Forelimb muscle (tissue), 1 donor: ENCODE data around the gene POTEC. TPM values are rescaled to one million over a fixed set of nuclear protein-coding genes. Genes with fewer than 3 reads are reported as not detected.
"Not testable (repeated sequence)": the region's sequence is repeated elsewhere in the genome, so short reads cannot be mapped to it uniquely, and the experiment has no call there.

ENCODE experiments used
- DNase-seq: peaks from one replicate; pipeline ENCODE4 v3.0.0-alpha.2; 2013; ENCODE audit warnings: low read depth
- polyA plus RNA-seq: library from polyadenylated mRNA; unstranded; fragments of 120-200 nt; gene quantifications from one replicate; pipeline ENCODE4 v1.2.1, GENCODE V29; 2013; ENCODE audit not compliant: insufficient read length

Gene POTEC
- not detected for polyA plus RNA-seq

DNA sequence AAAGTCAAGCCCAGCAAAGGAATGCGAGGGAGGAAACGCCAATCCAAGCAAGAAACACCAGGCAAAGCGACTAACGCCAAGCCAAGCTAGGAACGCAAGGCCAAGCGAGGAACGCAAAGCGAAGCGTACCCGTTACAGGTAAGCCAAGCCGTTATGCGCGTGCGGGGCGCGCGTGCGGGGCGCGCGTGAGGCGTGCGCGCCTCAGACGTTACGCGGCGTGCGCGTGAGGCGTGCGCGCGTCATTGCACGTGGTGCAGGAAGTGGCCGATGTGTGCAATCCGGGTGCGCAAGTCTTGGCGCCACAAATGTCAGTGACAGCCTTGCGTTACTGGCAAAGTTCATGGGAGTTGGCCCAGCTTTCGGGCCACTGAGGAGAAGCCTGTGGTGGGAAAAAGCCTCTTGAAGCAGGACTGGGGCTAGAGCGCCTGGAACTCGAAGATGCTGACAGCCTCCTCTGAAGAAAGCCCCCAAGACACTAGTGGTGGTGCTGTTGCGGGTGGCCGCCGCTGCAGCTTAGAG, at the start of gene POTEC:
Gene POTEC (minus strand): TSS at position 155 of the 519 bp plus-strand sequence. CDS start 454 bp downstream, outside the sequence.
- not testable (repeated sequence) for DNase-seq

GRCh38 chr18:14577971-14578370, 34.6 kb upstream of the POTEC start:
- no peak for DNase-seq

GRCh38 chr18:14559502-14559901, 16.1 kb upstream of the POTEC start:
- not testable (repeated sequence) for DNase-seq

GRCh38 chr18:14531659-14532058, 11.7 kb downstream of the POTEC start:
- DNase-seq: not testable (repeated sequence)

- DNase-seq: not testable (repeated sequence)
Measured at GRCh38 chr18:14510707-14511106, 32.7 kb downstream of the POTEC start.

DNA sequence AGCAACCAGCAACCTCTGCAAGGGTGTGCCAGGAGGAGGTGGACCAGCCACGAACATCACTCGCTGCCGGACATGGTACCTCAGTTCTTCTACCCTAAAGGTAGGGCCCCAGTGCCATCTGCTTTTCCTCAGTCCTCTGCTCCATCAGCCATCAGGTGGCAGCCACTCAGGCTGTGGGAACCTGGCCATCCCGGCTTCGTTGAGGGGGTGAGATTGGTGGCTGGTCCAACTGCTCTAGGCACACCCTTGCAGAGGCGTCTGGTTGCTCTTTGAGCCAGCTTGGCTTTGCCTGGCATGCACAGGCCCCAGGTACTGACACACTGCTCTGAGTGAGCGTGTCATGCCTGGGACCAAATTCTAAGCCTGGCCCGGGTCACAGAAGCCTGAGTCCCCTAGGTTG, 39.7 kb downstream of the POTEC start:
- DNase-seq: not testable (repeated sequence)

DNA sequence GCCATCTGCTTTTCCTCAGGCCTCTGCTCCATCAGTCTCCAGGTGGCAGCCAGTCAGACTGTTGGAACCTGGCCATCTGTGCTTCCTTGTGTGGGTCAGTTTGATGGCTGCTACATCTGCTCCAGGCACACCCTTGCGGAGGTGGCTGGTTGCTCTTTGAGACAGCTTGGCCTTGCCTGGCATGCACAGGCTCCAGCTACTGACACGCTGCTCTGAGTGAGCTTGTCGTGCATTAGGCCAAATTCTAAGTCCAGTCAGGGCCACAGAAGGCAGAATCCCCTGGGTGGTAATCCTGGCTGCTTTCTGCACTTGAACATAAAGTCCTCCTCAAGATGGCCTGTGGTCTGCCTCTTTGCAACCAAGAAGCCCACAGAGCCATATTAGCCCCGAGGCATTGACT, 41.5 kb downstream of the POTEC start:
- not testable (repeated sequence) for DNase-seq

DNA sequence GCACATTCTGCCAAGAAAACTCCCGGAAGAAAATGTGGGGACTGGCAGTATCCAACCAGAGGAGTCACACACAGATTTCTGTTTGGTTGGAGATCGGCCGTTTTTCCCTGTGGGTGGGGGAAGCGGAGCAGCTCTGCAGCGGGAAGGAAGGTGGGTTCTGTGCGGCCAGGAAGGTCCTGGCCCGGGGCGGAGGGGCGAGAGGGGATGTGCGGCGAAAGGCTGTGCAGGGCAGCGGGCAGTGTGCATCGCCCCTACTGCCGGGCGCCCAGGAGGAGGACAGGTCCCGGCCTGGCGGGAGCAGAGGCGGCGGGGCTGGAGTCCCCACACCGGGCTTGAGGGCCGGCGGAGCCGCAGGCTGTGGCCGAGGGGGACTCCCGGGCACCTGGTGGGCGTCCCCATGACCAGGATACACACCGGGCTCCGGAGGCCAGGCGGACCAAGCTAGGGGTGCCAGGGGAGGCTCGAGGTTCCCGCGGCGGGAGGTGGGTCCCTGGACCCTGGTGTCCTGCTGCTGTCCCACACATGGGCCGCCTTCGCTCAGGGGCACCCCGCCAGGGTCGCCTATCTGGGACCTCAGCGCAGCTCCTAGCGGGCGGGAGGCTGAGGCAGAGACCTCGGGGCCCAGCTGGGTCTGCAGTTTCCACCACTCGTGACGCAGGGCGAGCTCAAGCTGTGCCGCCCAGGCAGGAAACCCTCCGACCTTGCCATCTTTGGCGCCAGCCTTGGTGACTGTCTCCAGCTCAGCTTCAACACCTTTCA, 54.0 kb downstream of the POTEC start:
- not testable (repeated sequence) for DNase-seq

- DNase-seq: not testable (repeated sequence)
Measured at GRCh38 chr18:14488789-14489188, 54.6 kb downstream of the POTEC start.

- not testable (repeated sequence) for DNase-seq
Measured at GRCh38 chr18:14486926-14487580, 56.3 kb downstream of the POTEC start.

DNA sequence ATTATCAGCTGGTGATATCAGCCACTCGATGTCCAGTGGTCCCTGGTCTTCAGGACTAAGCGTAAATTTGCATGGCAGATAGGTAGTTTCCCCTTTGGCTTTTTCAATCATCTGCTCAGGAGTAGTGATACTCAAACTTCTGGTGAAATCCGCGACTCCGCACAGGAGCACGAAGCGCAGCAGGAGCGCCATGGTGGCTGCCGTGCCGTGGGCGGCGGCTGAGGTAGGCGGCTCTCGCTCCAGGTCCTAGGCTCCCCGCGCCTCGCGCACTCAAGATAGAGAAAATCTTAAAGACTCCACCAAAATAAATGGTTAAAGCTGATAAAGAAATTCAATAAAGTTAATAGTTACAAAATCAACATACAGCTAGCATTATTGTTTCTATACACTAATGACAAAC, 64.3 kb downstream of the POTEC start:
- not testable (repeated sequence) for DNase-seq

- not testable (repeated sequence) for DNase-seq
Measured at GRCh38 chr18:14475520-14475919, 67.9 kb downstream of the POTEC start.

GRCh38 chr18:14474752-14475151, 68.6 kb downstream of the POTEC start:
- not testable (repeated sequence) for DNase-seq

DNA sequence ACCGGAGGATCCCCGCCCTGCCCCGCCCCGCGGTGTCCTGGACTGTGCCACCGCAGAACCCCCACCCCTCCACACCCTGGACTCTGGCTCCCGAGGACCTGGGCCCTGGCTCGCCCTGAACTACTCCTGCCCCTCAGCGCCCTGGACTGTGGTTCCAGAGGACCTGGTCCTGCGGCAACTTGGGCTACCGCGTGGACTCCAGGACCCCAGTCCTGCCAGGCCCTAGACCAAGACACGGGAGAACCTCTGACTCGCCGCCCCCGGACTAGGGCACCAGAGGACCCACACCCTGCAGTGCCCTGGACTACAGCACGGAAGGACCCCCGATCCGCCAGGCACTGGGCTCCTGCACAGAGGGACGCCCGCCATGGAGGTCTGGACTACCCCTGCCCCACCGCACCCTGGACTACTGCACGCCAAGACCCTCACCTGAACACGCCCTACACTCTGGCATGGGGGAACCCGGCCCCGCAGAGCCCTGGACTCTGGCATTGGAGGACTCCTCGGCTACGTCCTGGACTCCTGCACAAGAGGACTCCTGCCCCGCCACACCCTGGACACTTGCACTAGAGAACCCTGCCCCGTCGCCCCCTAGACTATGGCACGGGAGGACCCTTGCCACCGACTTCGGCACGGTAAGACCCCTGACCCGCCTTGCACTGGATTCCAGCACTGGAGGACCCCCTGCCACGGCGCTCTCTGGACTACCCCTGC, 69.2 kb downstream of the POTEC start:
- DNase-seq: not testable (repeated sequence)

DNA sequence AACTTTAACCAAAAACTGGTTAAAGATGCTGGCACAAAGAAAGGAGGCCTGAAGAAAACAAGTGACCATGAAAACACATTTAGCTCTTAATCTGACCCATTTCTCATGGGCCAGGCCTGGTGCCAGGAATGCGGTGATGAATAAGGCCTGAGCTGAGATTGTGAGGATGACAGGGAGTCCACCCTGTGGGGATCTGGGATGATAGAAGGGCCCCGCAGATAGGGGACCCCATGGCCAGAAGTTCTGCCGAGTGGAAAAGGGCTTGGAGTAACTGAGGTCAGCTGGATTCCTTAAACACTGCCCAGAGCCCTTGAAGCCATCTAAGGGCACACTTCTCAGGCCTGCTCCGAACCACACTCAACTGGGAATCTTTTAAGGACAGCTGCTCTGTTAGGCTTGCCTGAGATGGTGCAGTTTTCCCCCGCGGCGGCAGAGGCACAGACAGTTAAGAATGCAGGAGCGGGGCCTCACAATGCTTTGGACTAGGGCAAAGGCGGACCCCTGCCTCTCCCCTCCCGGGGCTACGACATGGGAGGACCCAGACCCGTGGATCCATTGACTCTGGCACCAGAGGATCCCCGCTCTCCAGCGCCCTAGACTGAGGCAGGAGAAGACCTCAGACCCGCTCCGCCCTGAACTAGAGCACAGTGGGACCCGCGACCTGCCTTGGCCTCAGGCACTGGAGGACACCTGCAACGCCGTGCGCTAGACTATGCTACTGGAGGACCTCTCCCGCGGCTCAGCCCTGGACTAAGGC, 70.0 kb downstream of the POTEC start:
- not testable (repeated sequence) for DNase-seq

DNA sequence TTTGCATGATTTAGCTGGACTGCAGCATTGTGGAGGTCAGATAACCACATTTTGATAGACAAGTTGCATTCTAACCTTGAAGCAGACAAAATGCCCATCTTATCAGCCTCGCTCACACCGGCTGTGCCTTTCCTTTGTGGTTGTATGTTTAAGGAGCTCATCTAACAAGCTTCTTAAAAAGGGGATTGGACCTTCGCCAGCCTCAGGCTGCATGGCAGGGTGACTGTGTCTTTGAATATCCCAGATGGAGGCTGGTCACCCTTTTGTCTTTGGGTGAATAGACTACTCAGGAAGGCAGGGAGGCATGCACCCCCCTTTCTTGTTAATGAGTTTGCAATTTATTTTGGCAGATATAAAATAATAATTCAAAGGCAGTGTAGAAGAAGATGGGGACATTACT, 72.1 kb downstream of the POTEC start:
- DNase-seq: not testable (repeated sequence)

- not testable (repeated sequence) for DNase-seq
Measured at GRCh38 chr18:14470446-14470845, 73.0 kb downstream of the POTEC start.

DNA sequence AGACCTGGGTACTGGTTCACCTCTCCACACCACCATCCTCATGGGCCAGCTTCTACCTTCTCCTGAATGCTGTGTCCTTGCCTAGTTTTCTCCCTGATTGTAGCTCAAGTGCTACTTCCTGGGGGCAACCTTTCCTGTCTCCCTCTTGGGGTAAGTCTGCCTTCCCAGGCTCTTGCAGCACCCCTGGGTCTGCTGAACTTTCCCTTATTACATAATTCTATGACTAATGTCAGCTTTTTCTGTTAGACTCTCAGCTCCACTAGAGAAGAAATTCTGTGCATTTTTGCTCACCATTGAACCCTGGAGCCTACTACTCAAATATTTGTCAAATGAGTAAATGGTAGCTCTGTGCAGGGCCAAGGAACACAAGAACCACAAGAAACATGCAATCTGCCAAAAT, 73.4 kb downstream of the POTEC start:
- not testable (repeated sequence) for DNase-seq

DNA sequence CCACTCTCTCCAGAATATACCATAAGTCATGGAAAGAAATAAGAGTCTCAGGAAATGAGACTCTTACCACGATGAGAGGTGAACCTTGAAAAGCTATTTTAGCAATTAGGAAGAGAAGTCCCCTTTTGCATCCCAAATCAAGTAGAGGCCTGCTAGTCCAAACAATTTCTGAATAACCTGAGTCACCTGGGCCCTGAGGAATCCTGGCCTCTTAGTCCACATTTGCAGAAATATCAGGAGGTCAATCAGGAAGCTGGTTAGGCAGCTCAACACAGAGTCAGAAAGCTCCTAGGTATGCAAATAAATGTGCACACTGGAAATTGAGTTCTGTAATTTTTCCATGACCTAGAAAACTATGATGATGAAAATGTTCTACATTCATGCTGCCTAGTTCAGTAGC, 77.4 kb downstream of the POTEC start:
- DNase-seq: not testable (repeated sequence)
